NCI-H146 (cell line): Measurements from ENCODE around the gene CEMIP.
A peak's percentile ranks its signal among the peaks of the same experiment; 100 is the strongest.

Experiments
- DNase-seq: peaks from one replicate; lab custom pipeline; 2025; lab: John Stamatoyannopoulos, UW

The CEMIP gene, protein sequence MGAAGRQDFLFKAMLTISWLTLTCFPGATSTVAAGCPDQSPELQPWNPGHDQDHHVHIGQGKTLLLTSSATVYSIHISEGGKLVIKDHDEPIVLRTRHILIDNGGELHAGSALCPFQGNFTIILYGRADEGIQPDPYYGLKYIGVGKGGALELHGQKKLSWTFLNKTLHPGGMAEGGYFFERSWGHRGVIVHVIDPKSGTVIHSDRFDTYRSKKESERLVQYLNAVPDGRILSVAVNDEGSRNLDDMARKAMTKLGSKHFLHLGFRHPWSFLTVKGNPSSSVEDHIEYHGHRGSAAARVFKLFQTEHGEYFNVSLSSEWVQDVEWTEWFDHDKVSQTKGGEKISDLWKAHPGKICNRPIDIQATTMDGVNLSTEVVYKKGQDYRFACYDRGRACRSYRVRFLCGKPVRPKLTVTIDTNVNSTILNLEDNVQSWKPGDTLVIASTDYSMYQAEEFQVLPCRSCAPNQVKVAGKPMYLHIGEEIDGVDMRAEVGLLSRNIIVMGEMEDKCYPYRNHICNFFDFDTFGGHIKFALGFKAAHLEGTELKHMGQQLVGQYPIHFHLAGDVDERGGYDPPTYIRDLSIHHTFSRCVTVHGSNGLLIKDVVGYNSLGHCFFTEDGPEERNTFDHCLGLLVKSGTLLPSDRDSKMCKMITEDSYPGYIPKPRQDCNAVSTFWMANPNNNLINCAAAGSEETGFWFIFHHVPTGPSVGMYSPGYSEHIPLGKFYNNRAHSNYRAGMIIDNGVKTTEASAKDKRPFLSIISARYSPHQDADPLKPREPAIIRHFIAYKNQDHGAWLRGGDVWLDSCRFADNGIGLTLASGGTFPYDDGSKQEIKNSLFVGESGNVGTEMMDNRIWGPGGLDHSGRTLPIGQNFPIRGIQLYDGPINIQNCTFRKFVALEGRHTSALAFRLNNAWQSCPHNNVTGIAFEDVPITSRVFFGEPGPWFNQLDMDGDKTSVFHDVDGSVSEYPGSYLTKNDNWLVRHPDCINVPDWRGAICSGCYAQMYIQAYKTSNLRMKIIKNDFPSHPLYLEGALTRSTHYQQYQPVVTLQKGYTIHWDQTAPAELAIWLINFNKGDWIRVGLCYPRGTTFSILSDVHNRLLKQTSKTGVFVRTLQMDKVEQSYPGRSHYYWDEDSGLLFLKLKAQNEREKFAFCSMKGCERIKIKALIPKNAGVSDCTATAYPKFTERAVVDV (N-terminal part only)

GRCh38 chr15:80778964-80779657, at the start of gene CEMIP:
CEMIP (plus strand) TSS chr15:80779370; CDS start chr15:80873880, 94,510 bp downstream.
- peak; percentile 82 for DNase-seq

GRCh38 chr15:80730387-80730786, 48.8 kb upstream of the CEMIP start:
- no peak for DNase-seq

GRCh38 chr15:80730926-80731325, 48.2 kb upstream of the CEMIP start:
- no peak for DNase-seq

GRCh38 chr15:80732167-80732566, 47.0 kb upstream of the CEMIP start:
- DNase-seq, result no peak

DNA sequence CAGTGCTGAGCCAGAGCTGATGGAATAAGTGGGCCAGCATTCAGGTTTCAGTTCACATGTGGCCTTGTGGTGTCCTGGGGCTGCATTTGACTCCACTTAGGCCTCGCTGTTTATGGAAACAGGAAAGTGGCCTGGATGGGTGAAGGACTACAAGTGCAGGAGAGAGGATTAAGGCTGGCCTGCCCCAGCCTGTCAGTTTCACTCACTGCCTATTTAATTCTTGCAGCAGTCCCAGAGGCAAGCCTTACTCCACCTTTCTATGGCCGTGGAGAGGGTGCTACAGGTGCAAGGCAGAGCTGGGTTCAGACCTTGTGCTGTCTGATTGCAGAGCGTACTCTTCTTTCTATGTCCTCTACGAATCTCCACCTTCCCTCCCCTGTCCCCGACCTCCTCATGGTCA, 46.4 kb upstream of the CEMIP start:
- no peak for DNase-seq

GRCh38 chr15:80733460-80733859, 45.7 kb upstream of the CEMIP start:
- DNase-seq, result no peak

DNA sequence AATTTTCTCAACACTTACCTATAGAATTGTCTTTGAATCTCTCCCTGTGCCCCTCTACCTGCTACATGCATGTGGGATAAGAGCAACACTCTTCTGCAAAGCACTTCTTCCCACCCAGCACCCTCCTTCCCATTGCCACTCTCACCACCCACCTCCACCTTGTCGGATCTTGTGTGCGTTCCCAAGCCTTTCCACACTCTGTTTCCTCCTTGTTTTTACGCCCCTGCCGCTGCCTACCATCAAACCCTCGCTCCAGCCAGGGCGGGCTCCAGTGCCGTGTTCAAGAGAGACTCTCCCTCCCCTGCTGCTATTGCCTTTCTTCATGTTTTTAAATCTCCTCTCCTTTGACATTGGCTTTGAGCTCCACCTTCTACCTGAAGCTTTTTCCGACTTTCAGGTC, 43.8 kb upstream of the CEMIP start:
- DNase-seq, result no peak

DNA sequence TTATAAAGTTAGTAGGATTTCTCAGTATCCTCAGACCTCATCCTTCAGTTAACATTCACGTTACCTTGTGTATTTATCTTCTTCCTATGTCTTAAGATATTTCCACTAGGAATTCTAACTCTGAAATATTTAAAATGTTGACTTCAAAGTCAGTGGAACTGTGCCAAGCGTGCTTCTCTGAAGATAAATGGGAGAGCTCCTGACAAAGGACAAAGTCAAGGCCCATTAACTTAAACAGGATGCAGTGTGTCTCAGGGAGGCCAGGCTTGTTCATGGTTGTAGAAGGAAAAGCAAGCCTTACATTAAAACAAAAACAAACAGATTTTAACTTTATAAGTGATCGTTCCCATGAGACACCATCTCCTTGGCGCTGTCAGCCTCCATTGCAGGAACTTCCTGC, 42.6 kb upstream of the CEMIP start:
- DNase-seq, result peak; percentile 26

GRCh38 chr15:80739919-80740318, 39.3 kb upstream of the CEMIP start:
- no peak for DNase-seq

GRCh38 chr15:80742081-80742480, 37.1 kb upstream of the CEMIP start:
- DNase-seq, result no peak

- peak; percentile 63 for DNase-seq
Measured at GRCh38 chr15:80743189-80743833, 35.9 kb upstream of the CEMIP start.

- no peak for DNase-seq
Measured at GRCh38 chr15:80744415-80744814, 34.8 kb upstream of the CEMIP start.

DNA sequence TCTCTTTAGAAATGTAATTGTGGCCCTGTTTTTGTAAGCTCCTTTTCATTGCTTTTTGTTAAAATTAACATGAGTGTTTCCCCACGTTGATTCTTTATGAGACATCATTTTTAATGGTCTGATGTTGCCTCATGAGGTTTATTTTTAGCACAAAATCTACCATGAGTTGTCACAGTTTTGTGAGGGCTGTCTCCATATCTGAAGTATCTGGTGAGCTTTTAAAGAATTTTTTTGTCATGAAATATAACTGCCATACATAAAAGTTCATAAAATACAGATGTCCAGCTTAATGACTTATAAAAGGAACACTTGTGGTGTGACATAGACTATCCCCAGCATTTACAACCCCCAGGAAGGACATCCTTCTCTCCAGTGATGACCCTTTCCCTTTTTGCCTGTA, 34.3 kb upstream of the CEMIP start:
- DNase-seq, result no peak

DNA sequence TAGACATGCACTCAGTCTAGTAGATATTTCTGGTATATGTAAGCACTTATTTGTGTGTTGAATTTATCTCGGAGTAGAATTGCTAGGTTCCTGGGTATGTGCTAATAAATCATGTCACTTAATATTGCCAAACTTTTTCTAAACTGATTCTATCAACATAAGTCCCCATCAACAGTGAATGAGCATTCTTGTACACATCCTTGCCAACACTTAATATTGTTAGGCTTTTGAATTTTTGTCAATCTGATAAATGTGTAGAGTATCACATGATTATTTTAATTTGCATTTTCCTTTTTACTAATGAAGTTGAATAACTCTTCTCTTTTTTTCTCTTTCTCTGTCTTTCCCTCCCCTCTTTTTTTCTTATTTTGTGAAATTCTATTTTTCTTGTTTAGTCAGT, 33.3 kb upstream of the CEMIP start:
- no peak for DNase-seq

GRCh38 chr15:80747317-80748053, 31.7 kb upstream of the CEMIP start:
- peak; percentile 53 for DNase-seq

DNA sequence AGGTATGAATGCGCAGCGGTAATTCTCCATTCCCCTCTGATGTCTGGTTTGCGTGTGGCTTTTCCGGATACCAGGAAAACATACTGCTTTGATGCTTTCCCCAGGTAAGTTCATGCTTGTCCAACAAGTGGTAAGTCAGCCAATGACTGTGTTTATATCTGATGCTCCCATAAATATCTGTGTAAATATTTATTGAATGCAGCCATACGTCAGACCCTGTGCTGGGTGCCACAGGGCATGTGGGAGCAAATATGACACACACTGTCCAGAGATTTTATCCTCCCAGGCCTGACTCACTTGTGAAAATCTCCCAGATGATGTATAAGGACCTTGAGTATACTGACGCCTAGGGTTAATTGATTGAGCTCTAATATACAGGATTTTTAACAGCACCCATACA, 29.6 kb upstream of the CEMIP start:
- DNase-seq, result no peak

DNA sequence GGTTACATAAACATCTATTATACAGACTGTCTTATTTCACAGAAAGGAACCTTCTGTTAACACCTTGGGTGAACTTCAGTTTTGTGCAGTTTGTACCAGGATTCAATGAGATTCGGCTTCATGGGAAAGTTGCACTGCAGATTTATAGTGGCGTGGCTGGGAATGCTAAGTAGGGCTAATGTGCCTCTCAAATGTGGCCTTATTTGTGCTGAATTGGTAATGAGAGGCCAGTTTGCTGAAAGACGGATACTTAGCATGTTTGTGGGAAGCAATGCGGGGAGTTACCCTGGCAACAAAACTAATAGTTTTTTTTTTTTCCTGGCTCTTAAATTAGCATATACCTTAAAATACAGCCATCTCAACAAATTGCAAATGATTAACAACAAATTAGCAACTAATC, 28.6 kb upstream of the CEMIP start:
- no peak for DNase-seq

DNA sequence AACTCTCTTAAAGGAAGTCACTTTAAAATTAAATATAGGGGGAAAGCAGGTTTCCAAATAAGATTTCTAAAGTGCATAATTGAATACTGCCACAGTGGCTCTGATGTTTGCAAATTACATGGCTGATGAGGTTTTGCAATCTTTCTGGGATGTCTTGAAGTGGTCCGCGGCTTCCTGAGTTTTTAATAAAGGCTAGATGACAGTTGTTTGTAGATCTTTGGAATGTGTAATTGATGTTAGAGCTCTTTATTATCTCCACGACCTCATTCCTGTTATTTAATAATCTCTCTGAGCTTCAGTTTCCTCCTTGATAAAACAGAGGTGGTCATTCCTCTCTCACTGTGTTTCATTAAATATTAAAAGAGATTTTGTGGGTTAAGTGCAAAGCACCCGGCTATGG, 27.0 kb upstream of the CEMIP start:
- DNase-seq, result no peak

- DNase-seq, result no peak
Measured at GRCh38 chr15:80753161-80753560, 26.0 kb upstream of the CEMIP start.

DNA sequence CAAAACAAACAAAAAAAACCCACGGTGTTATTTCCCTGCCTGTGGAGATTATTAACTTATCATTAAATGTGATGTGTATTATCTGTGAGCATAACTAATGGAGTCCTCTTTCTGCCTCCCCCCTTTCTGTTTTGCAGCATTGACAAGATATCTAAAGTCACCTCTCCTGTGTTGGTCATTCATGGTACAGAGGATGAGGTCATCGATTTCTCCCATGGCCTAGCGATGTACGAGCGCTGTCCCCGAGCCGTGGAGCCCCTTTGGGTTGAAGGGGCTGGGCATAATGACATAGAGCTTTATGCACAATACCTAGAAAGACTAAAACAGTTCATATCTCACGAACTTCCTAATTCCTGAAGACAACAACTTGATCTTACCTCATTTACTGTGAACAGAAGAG, 25.2 kb upstream of the CEMIP start:
- no peak for DNase-seq

DNA sequence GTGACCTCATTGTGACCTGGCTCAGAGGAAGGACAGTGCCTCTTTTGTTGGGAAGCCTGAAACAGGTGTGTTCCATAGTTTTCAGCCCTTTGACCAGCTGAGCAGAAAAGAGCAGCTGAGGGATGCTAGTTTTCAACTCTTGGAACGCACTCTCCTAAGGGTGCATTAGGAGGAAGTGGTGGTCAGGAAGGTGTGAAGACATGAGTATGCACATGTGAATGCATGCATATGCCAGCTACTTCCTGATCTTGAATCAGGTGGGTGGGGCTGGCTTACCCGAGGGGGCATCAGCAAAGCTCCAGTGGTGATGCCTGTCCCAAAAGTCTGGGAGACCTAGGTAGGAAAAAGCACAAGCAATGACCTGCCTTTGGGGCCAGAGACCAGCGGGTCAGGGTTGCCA, 23.3 kb upstream of the CEMIP start:
- no peak for DNase-seq
